T-helper 1 cell (primary cell): ENCODE results near the gene POLD1.
A peak's percentile ranks its signal among the peaks of the same experiment; 100 is the strongest.

Experiments used
- DNase-seq, 5 donors: peaks; one replicate each; pipeline ENCODE4 v3.0.0-alpha.2; 2012 to 2020

The POLD1 gene

GRCh38 chr19:50419022-50419579 is 35.0 kb downstream of the POLD1 start:
- DNase-seq: no peak

GRCh38 chr19:50419580-50420035 is 35.5 kb downstream of the POLD1 start:
- no peak for DNase-seq

GRCh38 chr19:50420127-50420526 is 36.0 kb downstream of the POLD1 start:
- no peak for DNase-seq

- DNase-seq: no peak
Observed at GRCh38 chr19:50420808-50421207, 36.7 kb downstream of the POLD1 start.

GRCh38 chr19:50422397-50423278 is 38.5 kb downstream of the POLD1 start:
- no peak for DNase-seq

GRCh38 chr19:50423279-50424113 is 39.3 kb downstream of the POLD1 start:
- no peak for DNase-seq

- no peak for DNase-seq
Observed at GRCh38 chr19:50425581-50425980, 41.4 kb downstream of the POLD1 start.

- no peak for DNase-seq
Observed at GRCh38 chr19:50427318-50427925, 43.3 kb downstream of the POLD1 start.

GRCh38 chr19:50427997-50428425 is 43.9 kb downstream of the POLD1 start:
- peak in 2 of 5 donors; percentile 18 to 45 for DNase-seq

GRCh38 chr19:50428772-50429463 is 44.8 kb downstream of the POLD1 start:
- DNase-seq: no peak

GRCh38 chr19:50430888-50431342 is 46.8 kb downstream of the POLD1 start:
- no peak for DNase-seq

- peak; percentile 64 to 88 (median 77) for DNase-seq
Observed at GRCh38 chr19:50431343-50432220, 47.4 kb downstream of the POLD1 start.

- no peak for DNase-seq
Observed at GRCh38 chr19:50432221-50433028, 48.3 kb downstream of the POLD1 start, which contains the start of gene MYBPC2. Gene MYBPC2 (plus strand): TSS chr19:50432892. CDS start chr19:50432954, 62 bp downstream.

GRCh38 chr19:50433201-50434180 is 49.3 kb downstream of the POLD1 start:
- DNase-seq: no peak

GRCh38 chr19:50434525-50434924 is 50.4 kb downstream of the POLD1 start:
- DNase-seq: no peak

- DNase-seq: no peak
Observed at GRCh38 chr19:50435221-50435620, 51.1 kb downstream of the POLD1 start.

- DNase-seq: no peak
Observed at GRCh38 chr19:50435627-50436026, 51.5 kb downstream of the POLD1 start.

- DNase-seq: no peak
Observed at GRCh38 chr19:50437862-50438449, 53.8 kb downstream of the POLD1 start.
